A549 (cell line): ENCODE results near the gene FAM110D. TPM values are rescaled to one million over a fixed set of nuclear protein-coding genes. Genes with fewer than 3 reads are reported as not detected.

Source experiments
- ATAC-seq, 2 experiments: fragments of 200-7000 bp in 1 of 2; fragments of >200 bp in 1 of 2; cut with Nextera tagmentation in 1 of 2; cut with Tn5 transposase in 1 of 2; 3 replicates each; pipeline versions ENCODE4 v1.8.0 to v1.9.1; 2018 to 2020; ENCODE audit warnings: mild to moderate bottlenecking in 1 of 2, moderate library complexity in 1 of 2
- CTCF ChIA-PET: fragments of 300-600 bp; sonication (Branson Sonifier 250); formaldehyde crosslinking; extraction: SDS; loops from one replicate; lab custom pipeline; 2021; ENCODE audit warnings: antibody characterized with exemption, inconsistent platforms; lab: Yijun Ruan, JAX
- POLR2A ChIA-PET: fragments of 350-600 bp; formaldehyde crosslinking; extraction: SDS; loops from one replicate; lab custom pipeline; 2021; ENCODE audit warnings: antibody characterized with exemption, inconsistent platforms; lab: Yijun Ruan, JAX
- DNase-seq, 2 experiments: peaks; one replicate each; pipeline versions ENCODE4 v3.0.0 to v3.0.0-alpha.2; 2011 to 2016; ENCODE audit warnings: low read depth in 1 of 2, low spot score in 1 of 2
- FAIRE-seq: peaks from 2 replicates; lab custom pipeline; 2011; peaks lifted over from hg19 to GRCh38; lab: Jason Lieb, UNC
- H3K27ac ChIP-seq, 2 experiments: fragments of >200 bp; sonication (Bioruptor Twin); formaldehyde crosslinking; 3 replicates each; pipeline ENCODE4 v1.5.1; 2016 to 2017
- H3K4me1 ChIP-seq: fragments of >200 bp; sonication (Bioruptor Twin); formaldehyde crosslinking; 3 replicates; pipeline ENCODE4 v1.6.1; 2016
- H3K4me2 ChIP-seq: fragments of >200 bp; sonication (Bioruptor Twin); formaldehyde crosslinking; 3 replicates; pipeline ENCODE4 v1.6.1; 2016
- H3K4me3 ChIP-seq: fragments of >200 bp; sonication (Bioruptor Twin); formaldehyde crosslinking; 3 replicates; pipeline ENCODE4 v1.5.1; 2016
- H3K9me3 ChIP-seq: fragments of >200 bp; sonication (Bioruptor Twin); formaldehyde crosslinking; 3 replicates; pipeline ENCODE4 v1.6.1; 2016
- ATOH8 ChIP-seq: fragments of 250-450 bp; sonication (Bioruptor Pico); IDR thresholded peaks from 2 replicates; pipeline ENCODE4 v1.5.0; 2020; ENCODE audit warnings: low read depth, mild to moderate bottlenecking, moderate library complexity
- BCL3 ChIP-seq: fragments of >200 bp; sonication (Bioruptor Twin); formaldehyde crosslinking; IDR thresholded peaks from 3 replicates; pipeline ENCODE4 v1.6.1; 2016
- BHLHE40 ChIP-seq: IDR thresholded peaks from 2 replicates; pipeline ENCODE4 v1.6.1; 2012; ENCODE audit warnings: low read depth, low read length, inconsistent platforms
- CHD2 ChIP-seq: fragments of 150-350 bp; IDR thresholded peaks from 2 replicates; pipeline ENCODE4 v1.6.1; 2014; ENCODE audit warnings: low read length; ENCODE audit not compliant: partially characterized antibody
- CHD4 ChIP-seq: fragments of 200-600 bp; sonication (generic); IDR thresholded peaks from 2 replicates; pipeline ENCODE4 v1.6.1; 2016; ENCODE audit warnings: antibody characterized with exemption, mild to moderate bottlenecking, borderline replicate concordance
- E2F6 ChIP-seq: IDR thresholded peaks from 2 replicates; pipeline ENCODE4 v1.6.1; 2012; ENCODE audit warnings: low read depth, borderline replicate concordance
- EHMT2 ChIP-seq: fragments of 200-600 bp; sonication (generic); IDR thresholded peaks from 2 replicates; pipeline ENCODE4 v1.6.1; 2016; ENCODE audit warnings: antibody characterized with exemption, low read depth, mild to moderate bottlenecking, moderate library complexity
- FOSB ChIP-seq: fragments of 250-450 bp; sonication (Bioruptor Pico); IDR thresholded peaks from 2 replicates; pipeline ENCODE4 v1.5.0; 2020; ENCODE audit warnings: mild to moderate bottlenecking, moderate library complexity
- FOXS1 ChIP-seq: fragments of 250-450 bp; sonication (Bioruptor Pico); IDR thresholded peaks from 2 replicates; pipeline ENCODE4 v1.5.0; 2020; ENCODE audit warnings: mild to moderate bottlenecking, moderate library complexity
- GATA3 ChIP-seq: IDR thresholded peaks from 2 replicates; pipeline ENCODE4 v1.6.1; 2012; ENCODE audit warnings: borderline replicate concordance
- HDAC2 ChIP-seq: fragments of 200-600 bp; sonication (generic); IDR thresholded peaks from 2 replicates; pipeline ENCODE4 v1.6.1; 2016
- HOXB5 ChIP-seq: fragments of 250-450 bp; sonication (Bioruptor Pico); IDR thresholded peaks from 2 replicates; pipeline ENCODE4 v1.5.0; 2020; ENCODE audit warnings: mild to moderate bottlenecking, moderate library complexity
- JUNB ChIP-seq: fragments of >200 bp; sonication (Bioruptor Twin); formaldehyde crosslinking; IDR thresholded peaks from 2 replicates; pipeline ENCODE4 v1.6.1; 2016
- MAFK ChIP-seq: fragments of 450-650 bp; IDR thresholded peaks from 2 replicates; pipeline ENCODE4 v1.6.1; 2014; ENCODE audit not compliant: partially characterized antibody
- MAX ChIP-seq: IDR thresholded peaks from 2 replicates; pipeline ENCODE4 v1.6.1; 2012
- MYC ChIP-seq: IDR thresholded peaks from 2 replicates; pipeline ENCODE4 v1.6.1; 2012; ENCODE audit warnings: mild to moderate bottlenecking, inconsistent platforms, low read length, improper control_type of control experiment, borderline replicate concordance
- NFE2L2 ChIP-seq: fragments of 150-350 bp; conservative IDR thresholded peaks from 2 replicates; pipeline ENCODE4 v1.6.1; 2014; ENCODE audit warnings: low read length
- NPAS2 ChIP-seq: fragments of 250-450 bp; sonication (Bioruptor Pico); IDR thresholded peaks from 2 replicates; pipeline ENCODE4 v1.8.0; 2022; ENCODE audit warnings: mild to moderate bottlenecking, moderate library complexity, borderline replicate concordance
- NR3C1 ChIP-seq: fragments of >200 bp; sonication (Bioruptor Twin); formaldehyde crosslinking; IDR thresholded peaks from 3 replicates; pipeline ENCODE4 v1.6.1; 2017
- PBX3 ChIP-seq: IDR thresholded peaks from 2 replicates; pipeline ENCODE4 v1.6.1; 2012
- RARB ChIP-seq: fragments of 250-450 bp; sonication (Bioruptor Pico); IDR thresholded peaks from 2 replicates; pipeline ENCODE4 v1.8.0; 2021; ENCODE audit warnings: mild to moderate bottlenecking, moderate library complexity
- RNF2 ChIP-seq: fragments of 200-600 bp; sonication (generic); IDR thresholded peaks from 2 replicates; pipeline ENCODE4 v1.6.1; 2016; ENCODE audit warnings: low read depth, mild to moderate bottlenecking, antibody characterized with exemption, moderate library complexity, borderline replicate concordance
- ZC3H11A ChIP-seq: fragments of 450-650 bp; IDR thresholded peaks from 2 replicates; pipeline ENCODE4 v1.6.1; 2014; ENCODE audit warnings: antibody characterized with exemption, mild to moderate bottlenecking
- ZFP36 ChIP-seq: fragments of 450-650 bp; IDR thresholded peaks from 2 replicates; pipeline ENCODE4 v1.6.1; 2014; ENCODE audit warnings: borderline replicate concordance; ENCODE audit not compliant: partially characterized antibody
- ZSCAN20 ChIP-seq: fragments of 250-450 bp; sonication (Bioruptor Pico); IDR thresholded peaks from 2 replicates; pipeline ENCODE4 v1.8.0; 2022; ENCODE audit warnings: mild to moderate bottlenecking, moderate library complexity
- WGBS: methylation state at CpG from one replicate; pipeline ENCODE4 v1.1.6; 2017; ENCODE audit errors: missing lambda C conversion rate; 5-methylcytosine and 5-hydroxymethylcytosine counted together
- polyA plus RNA-seq, 4 experiments: library from polyadenylated mRNA; depleted of rRNA in 3 of 4; stranded (reverse); fragments of >200 nt; fragmentation: RNase III in 1 of 4; extraction: RNeasy Plus Mini Kit Qiagen cat#74134 plus additional on column Dnase treatment in 1 of 4; gene quantifications; 2 replicates in 3 of 4; 3 replicates in 1 of 4; pipeline ENCODE4 v1.2.3, GENCODE V29; 2011 to 2017

Gene FAM110D
- polyA plus RNA-seq, 2 of the 4 experiments (the other 2 are of a cell fraction), result 0.04 TPM

GRCh38 chr1:26187882-26188281 lies 29.0 kb downstream of the FAM110D start:
- Histone ChIP-seq H3K27ac (no peak overlapping the region), H3K9me3 (no peaks in the 10 kb centered on the region), H3K4me1 (no peaks in the 10 kb centered on the region), H3K4me3 (no peak overlapping the region), H3K4me2 (no peak overlapping the region)
- FAIRE-seq (no peak), DNase-seq (no peak), ATAC-seq (no peak)
- TF ChIP-seq ATOH8 (CRISPR knock-in tag) (no peak), HDAC2 (no peak), GATA3 (no peak), BHLHE40 (no peak), MAX (no peak), NR3C1 (no peak), EHMT2 (no peak), ZC3H11A (no peak), CHD4 (no peak), HOXB5 (CRISPR knock-in tag) (no peak), RNF2 (no peak), RARB (CRISPR knock-in tag) (no peak), PBX3 (no peak), ZSCAN20 (CRISPR knock-in tag) (no peak)
- ChIA-PET POLR2A (no interaction called here), CTCF (interaction anchor here (1.1 to 3.2 kb wide), 2 partner anchors 46 to 47 kb away, joined by 3 to 15 read pairs; partner anchors contain the start of gene CEP85)
- WGBS, result 89% methylated on average over 6 of the region's 6 CpGs

GRCh38 chr1:26188477-26188876 lies 29.6 kb downstream of the FAM110D start:
- ATAC-seq, result no peak
- FAIRE-seq, result no peak
- no peak for DNase-seq
- ChIA-PET POLR2A (no interaction called here), CTCF (interaction anchor here (1.6 to 3.2 kb wide), 3 partner anchors 10 to 46 kb away, joined by 4 to 15 read pairs (median 13); partner anchors contain the start of genes CEP85 and ZNF593)
- 100% methylated on average over 1 of the region's 8 CpGs for WGBS
- Histone ChIP-seq H3K4me2 (no peak overlapping the region), H3K27ac (no peak overlapping the region), H3K9me3 (no peaks in the 10 kb centered on the region), H3K4me1 (no peaks in the 10 kb centered on the region), H3K4me3 (no peak overlapping the region)
- TF ChIP-seq PBX3, result no peak
- no peak for TF ChIP-seq FOXS1 (CRISPR knock-in tag)
- TF ChIP-seq MYC, result no peak
- TF ChIP-seq FOSB (CRISPR knock-in tag), result no peak
- no peak for TF ChIP-seq ZFP36
- TF ChIP-seq JUNB, result no peak
- TF ChIP-seq NFE2L2, result no peak
- no peak for TF ChIP-seq BHLHE40
- TF ChIP-seq NPAS2, result no peak
- TF ChIP-seq NR3C1, result no peak
- TF ChIP-seq EHMT2, result no peak
- no peak for TF ChIP-seq BCL3
- no peak for TF ChIP-seq MAFK
- no peak for TF ChIP-seq CHD2
- TF ChIP-seq E2F6, result no peak
